D721Med (cell line): Measurements from ENCODE around the gene HDAC10.

Source experiments
- DNase-seq: peaks from one replicate; pipeline ENCODE4 v3.0.0; 2011; ENCODE audit warnings: low spot score; ENCODE audit not compliant: insufficient read length
- FAIRE-seq: peaks from 2 replicates; lab custom pipeline; 2011; peaks lifted over from hg19 to GRCh38; lab: Jason Lieb, UNC
- CTCF ChIP-seq: IDR thresholded peaks from 2 replicates; pipeline ENCODE4 v1.5.1; 2012; ENCODE audit warnings: mild to moderate bottlenecking, control low read depth; ENCODE audit not compliant: insufficient read depth; ENCODE audit errors: missing control alignments

Gene HDAC10

GRCh38 chr22:50297510-50298265 is 46.6 kb upstream of the HDAC10 start:
- FAIRE-seq (no peak), DNase-seq (no peak)
- no peak for TF ChIP-seq CTCF

GRCh38 chr22:50296658-50297490 is 45.8 kb upstream of the HDAC10 start:
- TF ChIP-seq CTCF: no peak
- DNase-seq (no peak), FAIRE-seq (no peak)

GRCh38 chr22:50294319-50294656 is 43.2 kb upstream of the HDAC10 start:
- FAIRE-seq: no peak
- no peak for DNase-seq
- no peak for TF ChIP-seq CTCF

GRCh38 chr22:50293441-50294318 is 42.6 kb upstream of the HDAC10 start:
- no peak for FAIRE-seq
- DNase-seq: no peak
- no peak for TF ChIP-seq CTCF

- DNase-seq (no peak), FAIRE-seq (no peak)
- TF ChIP-seq CTCF: no peak
Observed at GRCh38 chr22:50292643-50293440, 41.8 kb upstream of the HDAC10 start.

- DNase-seq (no peak), FAIRE-seq (no peak)
- TF ChIP-seq CTCF: no peak
Observed at GRCh38 chr22:50289942-50290630, 39.0 kb upstream of the HDAC10 start.
